Renal cortical epithelial cell (primary cell): ENCODE measurements around the gene CTF1. TPM values are rescaled to one million over a fixed set of nuclear protein-coding genes. Genes with fewer than 3 reads are reported as not detected.
A peak's percentile ranks its signal among the peaks of the same experiment; 100 is the strongest.
"Not testable (repeated sequence)": the region's sequence is repeated elsewhere in the genome, so short reads cannot be mapped to it uniquely, and the experiment has no call there.

ENCODE experiments used
- DNase-seq: peaks from one replicate; pipeline ENCODE4 v3.0.0-alpha.2; 2011; ENCODE audit warnings: low read depth
- total RNA-seq: library from RNA; depleted of rRNA; stranded (reverse); fragments of >200 nt; gene quantifications from 2 replicates; pipeline ENCODE4 v1.2.3, GENCODE V29; 2014

CTF1 gene
- total RNA-seq, 1 donor from 2014 or later, result 4.7 TPM

DNA sequence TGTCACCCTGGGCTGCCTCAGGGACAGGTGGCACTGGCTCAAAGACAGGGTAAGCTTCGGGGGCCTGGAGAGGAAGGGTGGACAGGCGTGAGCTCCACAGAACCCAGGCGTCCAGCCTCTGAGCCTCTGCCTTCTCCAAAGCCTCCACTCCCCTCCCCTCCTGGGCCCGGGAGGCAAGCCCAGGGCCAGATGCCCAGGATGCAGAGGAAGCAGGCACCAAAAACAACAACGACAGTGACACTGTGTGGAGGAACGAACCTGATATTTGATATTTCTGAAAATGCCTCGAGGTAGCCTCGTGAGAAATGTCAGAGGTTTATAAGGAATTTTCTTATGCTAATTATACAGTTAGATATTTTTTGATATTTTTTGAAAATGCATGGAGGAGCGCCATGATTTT, 8.5 kb upstream of the CTF1 start:
- DNase-seq, result no peak

DNA sequence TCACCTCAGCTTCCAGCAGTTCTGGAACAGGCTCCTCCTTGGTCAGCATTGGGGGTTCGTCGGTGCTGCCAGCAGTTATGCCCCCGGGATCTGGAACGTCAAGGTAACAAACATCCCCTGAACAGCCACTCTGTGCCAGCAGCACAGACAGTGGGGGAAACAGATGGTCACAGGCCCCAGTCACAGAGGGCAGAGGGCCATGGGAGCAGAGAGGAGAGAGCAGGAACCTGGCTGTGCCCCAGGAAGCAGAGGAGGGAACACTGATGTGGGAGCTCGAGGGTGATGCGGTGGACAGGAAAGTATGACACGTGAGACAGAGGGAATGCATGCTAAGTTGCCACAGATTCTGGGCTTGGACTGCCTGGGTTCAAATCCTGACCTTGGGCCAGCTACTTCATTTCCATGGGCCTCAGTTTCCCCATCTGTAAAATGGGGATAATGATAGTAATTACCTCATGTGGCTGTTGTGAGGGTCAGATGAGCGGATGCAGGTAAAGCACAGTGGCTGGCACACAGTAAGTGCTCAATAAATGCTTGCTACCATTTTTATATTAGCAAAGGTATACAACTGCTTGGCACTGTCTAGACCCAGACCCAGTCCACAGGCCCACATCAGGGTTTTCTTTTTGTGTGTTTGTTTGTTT, 7.4 kb upstream of the CTF1 start:
- no peak for DNase-seq

DNA sequence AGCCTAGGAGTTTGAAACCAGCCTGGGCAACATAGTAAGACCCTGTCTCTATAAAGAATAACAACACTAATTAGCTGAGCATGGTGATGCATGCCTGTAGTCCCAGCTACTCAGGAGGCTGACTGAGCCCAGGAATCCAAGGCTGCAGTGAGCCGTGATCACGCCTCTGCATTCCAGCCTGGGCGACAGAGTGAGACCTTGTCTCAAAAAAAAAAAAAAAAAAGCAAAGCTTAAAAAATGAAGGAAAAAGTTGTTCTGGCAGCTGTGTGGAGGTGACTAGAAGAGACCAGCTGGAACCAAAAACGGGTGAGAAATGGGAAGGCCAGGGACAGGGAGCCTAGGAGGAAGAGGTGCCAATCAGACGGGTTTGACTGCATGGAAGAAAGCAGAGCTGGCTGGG, 6.7 kb upstream of the CTF1 start:
- DNase-seq, result peak; percentile 80

DNA sequence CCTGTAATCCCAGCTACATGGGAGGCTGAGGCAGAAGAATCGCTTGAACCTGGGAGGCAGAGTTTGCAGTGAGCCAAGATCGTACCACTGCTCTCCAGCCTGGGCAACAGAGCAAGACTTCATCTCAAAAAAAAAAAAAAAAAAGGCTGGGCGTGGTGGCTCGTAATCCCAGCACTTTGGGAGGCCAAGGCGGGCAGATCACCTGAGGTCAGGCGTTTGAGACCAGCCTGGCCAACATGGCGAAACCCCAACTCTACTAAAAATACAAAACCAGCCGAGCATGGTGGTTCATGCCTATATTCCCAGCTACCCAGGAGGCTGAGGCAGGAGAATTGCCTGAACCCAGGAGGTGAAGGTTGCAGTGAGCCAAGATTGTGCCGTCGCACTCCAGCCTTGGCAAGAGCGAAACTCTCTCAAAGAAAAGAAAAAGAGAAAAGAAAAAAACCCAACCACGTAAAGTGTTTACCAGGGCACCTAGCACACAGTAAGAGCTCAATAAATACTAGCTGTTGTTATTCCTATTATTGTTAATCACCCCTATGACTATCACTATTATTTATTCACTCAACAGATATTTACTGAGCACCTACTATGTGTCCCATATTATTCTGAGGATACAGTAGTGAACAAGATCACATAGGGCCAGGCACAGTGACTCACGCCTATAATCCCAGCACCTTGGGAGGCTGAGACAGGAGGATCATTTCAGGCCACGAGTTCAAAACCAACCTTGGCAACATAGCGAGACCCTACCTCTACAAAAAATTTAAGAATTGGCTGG, 5.2 kb upstream of the CTF1 start:
- not testable (repeated sequence) for DNase-seq

DNA sequence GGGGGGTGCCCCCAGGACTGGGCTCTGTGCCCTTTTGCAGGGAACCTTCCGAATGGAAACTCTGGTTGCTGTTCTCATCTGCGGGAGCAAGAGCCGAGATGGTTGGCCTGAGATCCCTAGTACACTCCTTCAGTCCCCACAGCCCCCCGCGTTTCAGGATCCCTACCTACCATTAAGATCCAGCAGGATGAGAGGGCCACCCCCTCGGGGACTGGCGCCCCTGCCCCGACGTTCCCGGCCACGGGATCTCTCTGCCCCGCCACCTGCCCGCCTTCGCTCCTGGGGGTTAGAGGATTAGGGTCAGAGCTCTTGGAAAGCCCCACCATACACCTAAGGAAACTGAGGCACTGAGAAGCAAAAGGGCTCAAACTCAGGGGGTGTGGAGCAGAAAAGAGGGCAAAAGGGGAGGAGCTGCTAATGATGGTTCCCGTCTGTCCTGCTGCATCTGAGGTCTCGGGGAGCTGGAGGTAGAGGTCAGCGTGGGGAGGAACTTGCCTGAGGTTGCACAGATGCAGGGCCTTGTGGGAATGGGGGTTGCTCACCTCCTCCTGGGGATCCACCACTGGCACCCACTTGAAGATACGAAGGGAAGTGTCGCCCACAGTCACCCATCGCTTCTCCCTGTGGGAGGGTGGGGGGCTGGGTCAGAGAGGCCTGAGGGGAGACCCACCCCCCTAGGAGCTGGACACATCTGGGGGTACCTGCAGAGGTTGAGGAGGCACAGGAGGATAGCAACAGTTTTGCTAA, 3.6 kb upstream of the CTF1 start:
- no peak for DNase-seq

DNA sequence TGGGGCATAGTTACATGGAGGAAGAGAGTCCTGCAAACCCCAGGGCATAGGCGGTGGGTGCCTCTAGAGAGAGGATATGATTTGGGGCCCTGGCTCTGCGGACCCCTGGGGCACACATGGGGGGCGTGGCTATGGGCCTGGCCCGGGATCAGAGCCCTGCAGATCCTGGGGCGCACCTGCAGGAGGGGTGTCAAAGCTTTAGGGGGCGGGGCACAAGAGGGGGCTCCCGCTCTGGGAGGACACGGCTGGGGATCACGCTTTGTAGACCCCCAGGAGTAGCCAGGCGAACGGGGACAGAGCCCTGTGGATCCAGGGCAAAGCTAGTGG, 3.0 kb upstream of the CTF1 start:
- no peak for DNase-seq

DNA sequence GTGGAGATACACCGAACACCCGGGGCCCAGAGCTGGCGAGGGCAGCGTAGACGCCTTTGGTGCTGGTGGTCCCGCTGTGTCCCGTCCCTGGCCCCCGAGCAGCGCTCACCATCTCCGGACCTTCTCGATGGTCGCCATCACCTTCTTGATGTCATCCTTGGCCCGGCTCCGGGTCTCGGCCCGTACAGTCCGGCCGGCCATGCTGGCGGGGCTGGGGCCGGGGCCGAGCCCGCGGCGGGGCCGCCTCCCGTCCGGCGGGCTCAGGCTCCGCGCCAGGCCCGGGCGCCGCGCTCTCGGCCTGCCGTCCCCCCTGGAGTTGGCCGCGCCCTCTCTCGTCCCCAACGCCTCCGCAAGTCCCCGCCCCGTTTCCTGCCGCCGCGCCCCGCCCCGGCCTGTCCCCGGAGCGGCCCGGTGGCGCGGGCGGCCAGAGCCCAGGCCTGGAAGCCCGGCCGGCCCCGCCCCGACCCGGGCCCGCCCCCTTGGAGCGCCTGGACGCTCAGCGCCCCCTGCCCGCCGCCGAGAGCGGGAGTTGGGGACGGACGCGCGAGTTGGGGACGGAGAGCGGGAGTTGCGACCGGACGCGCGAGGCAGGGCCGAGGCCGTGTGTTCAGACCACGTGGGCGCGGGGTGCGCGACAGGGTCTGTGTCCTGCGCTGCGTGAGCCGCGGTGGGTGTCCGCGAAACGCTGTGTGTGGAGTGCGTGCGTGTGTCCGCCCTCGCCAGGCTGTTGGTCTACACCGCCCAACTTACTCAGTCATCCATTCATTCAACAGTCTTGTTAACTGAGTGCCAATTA, 2.5 kb upstream of the CTF1 start, which contains the start of gene BCL7C:
Gene BCL7C (minus strand): TSS at position 334 of the 796 bp plus-strand sequence. CDS start 133 bp downstream, at position 201.
- DNase-seq, result peak; percentile 59

DNA sequence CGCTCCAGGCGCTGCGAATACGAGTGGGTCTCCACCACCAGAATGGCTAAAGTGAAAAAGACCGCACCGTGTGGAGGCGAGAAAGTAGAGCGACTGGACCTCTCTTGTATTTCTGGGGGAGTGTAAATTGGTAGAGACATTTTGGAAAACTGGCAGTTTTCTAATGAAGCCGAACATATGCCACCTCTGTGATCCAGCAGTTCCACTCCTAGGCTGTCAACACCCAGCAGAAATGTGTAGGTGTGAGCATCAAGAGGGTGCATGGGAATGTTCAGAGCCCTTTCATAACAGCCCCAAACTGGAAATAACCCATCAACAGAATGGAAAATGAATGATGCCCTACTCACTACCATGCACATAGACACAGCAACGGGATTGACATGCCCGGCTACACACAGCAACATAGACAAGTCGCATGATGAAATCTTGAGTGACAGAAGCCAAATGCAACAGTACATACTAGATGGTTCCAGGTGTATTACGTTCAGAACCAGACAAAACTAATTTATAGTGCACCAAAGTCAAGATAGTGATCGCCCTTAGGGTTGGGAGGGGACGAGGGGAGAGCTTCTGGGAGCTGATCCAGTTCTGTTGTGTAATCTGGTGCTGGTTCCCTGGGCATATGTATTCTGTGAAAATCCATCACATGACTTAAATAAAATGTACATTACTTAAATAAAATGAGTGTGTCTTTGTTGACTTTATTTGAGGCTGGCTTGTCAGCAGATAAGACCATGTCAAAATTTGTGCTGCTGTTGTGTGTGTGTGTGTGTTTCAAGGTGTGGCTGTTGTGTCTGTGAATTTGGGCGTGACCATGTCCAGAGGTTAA, 1.7 kb upstream of the CTF1 start:
- DNase-seq, result no peak

DNA sequence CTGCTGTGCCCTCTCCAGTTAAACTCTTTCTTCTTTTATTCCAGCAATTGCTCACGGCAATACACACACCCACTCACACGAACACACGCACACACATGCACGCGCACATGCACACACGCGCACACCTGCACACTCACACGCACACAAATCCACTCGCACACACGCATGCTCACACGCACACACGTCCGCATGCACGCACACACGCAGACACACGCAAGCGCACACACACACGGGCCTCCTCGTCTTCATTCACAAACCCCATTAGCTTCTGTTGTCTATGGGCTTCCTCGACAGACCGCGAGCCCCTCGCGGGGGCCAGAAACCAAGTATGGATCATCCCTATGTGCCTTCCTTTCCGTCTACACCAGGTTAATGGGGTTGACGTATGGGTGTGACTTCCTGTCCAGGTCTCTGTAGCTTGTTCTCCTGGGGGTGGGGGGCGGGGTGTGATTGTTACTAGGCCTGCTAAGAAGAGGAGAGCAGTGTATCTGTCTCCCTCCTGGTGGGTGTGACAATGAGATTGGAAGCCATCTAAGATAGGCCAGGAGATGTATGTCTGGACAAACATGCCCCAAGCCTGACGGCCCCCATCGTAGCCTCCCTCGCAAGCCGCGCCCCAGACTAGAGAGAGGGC, 670 bp upstream of the CTF1 start:
- DNase-seq, result no peak

DNA sequence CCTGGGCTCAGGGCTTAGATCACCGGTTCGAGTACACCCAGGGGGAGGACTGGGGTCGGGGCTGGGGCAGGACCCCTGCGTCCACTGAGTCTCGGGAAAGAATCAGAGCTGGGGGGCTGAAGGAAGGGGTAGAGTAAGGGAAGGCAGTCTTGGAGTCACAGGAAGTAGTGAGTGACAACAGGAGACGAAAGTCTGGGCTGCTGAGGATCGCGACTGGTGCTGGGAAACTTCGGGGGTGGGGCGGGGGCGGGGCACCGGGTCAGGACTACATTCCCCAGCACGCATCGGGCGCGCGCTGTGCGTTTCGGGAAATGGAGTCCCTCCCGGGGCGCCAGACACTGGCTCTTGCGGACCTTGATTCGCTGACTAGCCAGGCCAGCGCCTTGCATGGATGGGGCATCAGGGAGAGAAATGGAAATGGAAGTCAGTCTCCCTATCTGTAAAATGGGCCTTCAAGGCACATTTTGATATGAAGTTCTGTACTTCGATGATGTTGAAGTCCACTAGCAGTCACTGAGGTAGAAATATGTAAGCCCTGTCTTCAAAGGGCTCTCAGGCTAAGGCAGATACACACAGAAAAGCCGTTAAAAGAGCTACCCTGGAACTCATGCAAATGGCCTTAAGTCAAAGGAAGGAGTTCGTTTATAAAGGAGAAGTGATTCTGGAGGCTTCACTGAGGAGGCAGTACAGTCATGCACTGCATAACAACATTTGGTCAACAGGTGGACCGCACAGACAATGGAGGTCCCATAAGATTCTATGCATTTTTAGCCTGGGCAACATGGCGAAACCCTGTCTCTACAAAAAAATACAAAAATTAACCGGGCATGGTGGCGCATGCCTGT, 697 bp downstream of the CTF1 start:
- DNase-seq, result peak; percentile 65

DNA sequence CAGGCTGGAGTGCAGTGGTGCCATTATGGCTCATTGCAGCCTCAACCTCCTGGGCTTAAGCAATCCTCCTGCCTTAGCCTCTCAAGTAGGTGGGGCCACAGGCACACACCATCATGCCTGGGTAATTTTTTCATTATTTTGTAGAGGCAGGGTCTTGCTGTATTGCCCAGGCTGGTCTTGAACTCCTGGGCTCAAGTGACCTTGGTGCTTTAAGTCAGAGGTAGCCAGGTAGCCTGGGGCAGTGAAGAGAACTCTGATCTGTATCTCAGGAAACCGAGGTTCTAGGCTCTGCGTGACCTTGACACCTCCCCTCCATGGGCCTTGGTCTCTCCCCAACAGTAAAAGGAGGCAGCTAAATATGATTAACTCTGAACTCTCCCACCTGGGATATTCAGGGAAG, 3.4 kb downstream of the CTF1 start:
- no peak for DNase-seq

DNA sequence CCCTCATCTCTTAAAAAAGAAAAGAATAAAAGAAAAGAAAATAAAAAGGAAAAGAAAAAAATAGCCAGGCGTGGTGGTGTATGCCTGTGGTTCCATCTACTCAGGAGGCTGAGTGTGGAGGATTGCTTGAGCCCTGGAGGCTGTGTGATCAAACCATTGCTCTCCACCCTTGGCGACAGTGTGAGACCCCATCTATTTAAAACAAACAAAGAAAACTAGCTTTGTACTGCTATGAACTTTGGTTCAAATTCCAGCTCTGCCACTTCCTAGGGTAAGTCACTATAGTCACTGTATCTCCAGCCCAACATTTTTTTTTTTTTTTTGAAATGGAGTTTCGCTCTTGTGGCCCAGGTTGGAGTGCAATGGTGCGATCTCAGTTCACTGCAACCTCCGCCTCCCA, 4.2 kb downstream of the CTF1 start:
- no peak for DNase-seq

DNA sequence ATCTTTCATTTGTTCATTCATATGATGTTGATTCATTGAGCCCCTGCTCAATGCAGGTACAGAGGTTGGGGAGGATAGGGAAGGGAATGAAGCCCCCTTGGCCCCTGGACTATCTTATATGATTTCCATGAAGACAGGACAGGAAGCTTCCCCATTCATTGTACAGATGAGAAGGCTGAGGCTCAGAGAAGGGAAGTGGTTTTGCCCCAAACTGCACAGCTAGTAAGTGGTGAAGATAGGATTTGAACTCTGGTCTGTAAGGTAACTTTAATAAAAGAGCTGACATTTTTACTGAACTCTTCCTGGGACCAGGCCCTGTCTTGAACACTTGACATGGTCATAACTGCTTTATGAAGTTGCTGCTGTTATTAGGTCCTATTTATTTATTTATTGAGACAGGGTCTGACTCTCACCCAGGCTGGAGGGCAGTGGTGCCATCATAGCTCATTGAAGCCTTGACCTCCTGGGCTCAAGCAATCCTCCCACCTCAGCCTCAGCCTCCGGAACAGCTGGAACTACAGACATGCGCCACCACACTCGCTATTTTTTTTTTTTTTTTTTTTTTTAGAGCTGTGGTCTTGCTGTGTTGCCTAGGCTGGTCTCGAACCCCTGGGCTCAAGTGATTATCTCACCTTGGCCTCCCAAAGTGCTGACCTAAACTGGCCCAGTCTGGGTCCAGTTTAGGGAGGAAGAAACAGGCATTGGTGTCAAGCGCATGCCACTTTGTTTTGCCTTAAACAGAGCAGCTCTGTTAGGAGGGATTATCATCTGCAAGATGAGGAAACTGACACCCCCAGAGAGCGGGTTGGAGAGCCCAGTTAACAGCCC, 5.0 kb downstream of the CTF1 start:
- no peak for DNase-seq

DNA sequence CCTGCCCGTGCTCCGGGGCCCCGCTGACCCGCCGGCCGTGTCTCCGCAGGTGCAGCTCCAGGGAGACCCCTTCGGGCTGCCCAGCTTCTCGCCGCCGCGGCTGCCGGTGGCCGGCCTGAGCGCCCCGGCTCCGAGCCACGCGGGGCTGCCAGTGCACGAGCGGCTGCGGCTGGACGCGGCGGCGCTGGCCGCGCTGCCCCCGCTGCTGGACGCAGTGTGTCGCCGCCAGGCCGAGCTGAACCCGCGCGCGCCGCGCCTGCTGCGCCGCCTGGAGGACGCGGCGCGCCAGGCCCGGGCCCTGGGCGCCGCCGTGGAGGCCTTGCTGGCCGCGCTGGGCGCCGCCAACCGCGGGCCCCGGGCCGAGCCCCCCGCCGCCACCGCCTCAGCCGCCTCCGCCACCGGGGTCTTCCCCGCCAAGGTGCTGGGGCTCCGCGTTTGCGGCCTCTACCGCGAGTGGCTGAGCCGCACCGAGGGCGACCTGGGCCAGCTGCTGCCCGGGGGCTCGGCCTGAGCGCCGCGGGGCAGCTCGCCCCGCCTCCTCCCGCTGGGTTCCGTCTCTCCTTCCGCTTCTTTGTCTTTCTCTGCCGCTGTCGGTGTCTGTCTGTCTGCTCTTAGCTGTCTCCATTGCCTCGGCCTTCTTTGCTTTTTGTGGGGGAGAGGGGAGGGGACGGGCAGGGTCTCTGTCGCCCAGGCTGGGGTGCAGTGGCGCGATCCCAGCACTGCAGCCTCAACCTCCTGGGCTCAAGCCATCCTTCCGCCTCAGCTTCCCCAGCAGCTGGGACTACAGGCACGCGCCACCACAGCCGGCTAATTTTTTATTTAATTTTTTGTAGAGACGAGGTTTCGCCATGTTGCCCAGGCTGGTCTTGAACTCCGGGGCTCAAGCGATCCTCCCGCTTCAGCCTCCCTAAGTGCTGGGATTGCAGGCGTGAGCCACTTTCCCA, 5.9 kb downstream of the CTF1 start:
- no peak for DNase-seq

DNA sequence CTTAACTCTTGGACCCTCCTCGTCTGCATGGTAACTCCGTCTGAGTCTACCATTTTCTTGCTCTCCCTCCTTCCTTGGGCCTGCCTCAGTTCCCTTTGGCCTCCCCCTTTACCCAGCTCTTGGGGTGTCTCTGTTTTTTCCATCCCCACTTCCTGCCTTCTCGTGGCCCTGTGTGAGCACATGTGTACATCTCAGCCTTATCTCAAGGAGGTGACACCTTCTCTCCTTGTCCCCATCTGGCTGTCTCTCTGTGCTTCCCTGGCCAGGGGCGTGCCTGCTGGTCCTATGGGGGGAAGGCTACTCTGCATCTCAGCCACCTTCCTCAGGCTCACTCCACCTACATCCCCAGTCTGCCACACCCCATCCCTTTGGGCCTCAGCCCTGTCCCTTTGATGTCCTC, 6.6 kb downstream of the CTF1 start:
- no peak for DNase-seq

DNA sequence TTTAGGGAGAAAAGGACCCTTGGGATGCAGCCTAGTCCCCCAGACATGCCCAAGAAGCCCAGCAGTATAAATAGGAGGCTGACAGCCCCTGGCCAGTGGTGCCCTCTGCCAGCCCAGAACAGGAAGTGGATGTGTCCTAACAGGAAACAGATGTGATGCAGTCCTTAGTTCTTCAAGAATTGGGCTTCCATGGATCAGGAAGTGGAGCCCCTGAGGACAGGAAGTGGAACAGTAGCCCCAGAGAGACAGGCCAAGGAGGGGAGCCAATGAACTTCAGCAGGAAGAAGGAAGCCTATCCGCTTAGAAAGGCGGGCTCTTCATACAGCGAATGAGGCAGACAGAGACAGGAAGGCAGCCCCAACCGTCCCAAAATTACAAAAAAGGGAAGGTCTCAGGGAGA, 7.2 kb downstream of the CTF1 start:
- DNase-seq, result no peak

DNA sequence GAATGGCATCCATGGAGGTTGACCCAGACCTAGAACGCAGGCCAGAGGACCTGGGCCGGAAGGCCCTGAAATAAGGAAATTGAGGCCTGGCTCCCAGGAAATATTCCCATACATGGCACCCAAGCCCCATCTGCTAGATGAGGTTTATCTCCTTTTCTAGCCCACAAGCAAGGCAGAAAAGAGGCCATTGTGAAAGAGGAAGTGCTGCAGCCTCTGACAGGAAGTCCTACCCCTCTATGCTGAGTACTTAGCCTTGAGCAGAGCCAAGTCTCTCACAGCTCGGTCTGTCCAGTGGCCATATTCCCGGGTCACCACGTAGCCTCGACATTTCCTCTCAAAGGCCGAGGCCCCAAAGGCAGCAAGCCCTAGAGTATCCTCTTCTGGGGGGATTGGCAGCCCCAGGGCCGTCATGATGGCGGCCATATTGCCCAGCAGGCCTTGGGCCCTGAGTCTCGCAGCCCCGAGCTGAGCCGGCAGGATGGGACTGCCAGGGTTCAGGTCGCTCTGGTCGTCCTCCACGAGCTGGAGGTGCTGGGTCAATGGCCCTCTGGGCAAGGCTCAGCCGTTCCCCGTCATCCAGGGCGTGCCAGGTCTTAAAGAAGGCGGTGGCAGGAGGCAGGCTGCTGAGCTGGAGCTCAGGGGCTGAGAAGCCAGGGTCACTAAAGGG, 7.8 kb downstream of the CTF1 start:
- no peak for DNase-seq
